ENCODE results near the gene IMP4.

Gene IMP4

DNA sequence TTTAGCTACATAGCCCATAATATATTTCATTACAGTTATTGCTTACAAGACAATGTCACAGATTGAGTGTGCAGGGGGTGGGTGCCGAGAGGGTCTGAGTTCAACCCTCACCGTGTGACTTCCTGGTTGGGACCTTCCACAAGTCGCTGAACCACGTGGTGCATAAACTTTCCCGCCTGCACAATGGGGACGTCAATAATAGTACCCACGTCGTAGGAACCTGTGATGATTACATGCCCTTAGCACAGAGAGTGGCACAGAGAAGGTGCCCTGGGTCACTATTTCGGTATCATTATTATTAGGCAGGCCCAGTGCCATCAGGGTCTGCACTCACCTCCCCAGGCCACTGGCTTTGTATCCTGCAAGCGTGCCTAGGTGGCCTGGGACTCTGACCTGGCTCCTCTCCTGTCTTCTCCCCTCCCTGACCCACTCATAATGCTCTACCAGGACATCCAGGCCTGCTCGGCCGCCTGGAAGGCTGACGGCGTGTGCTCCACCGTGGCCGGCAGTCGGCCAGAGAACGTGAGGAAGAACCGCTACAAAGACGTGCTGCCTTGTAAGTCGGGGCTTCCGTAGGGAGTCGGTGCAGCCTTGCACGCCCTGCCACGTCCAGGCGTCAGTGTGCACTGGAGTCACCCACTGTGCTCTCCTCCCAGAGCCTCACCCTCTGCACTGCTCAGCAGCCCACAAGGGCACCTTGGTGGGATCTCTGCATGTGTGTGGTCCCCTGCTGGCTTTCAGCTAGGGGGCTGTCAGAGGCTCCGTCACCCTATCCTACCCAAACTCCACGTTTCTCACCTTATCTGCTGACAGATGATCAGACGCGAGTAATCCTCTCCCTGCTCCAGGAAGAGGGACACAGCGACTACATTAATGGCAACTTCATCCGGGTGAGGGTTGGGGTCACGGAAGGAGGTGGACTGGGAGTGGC lies 16.0 kb downstream of the IMP4 start:
- no peak for DNase-seq

DNA sequence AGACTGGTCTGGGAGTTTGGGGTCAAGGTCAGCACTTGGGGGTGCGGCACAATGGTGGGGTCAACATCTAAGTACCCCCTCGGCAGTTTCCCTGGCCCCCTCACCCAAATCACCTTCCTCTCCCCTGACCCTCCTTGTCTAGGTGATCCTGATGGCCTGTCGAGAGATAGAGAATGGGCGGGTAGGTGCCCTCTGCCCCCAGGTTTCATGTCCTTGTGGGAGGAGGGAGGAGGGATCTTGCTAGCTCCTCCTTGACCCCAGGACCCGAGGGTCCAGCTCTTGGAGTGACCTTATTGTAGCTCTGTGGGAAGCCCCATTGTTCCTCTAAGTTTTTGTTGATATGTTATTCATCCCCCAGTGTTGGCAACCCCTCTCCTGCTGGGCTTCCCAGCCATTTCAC lies 16.8 kb downstream of the IMP4 start:
- DNase-seq, result no peak

DNA sequence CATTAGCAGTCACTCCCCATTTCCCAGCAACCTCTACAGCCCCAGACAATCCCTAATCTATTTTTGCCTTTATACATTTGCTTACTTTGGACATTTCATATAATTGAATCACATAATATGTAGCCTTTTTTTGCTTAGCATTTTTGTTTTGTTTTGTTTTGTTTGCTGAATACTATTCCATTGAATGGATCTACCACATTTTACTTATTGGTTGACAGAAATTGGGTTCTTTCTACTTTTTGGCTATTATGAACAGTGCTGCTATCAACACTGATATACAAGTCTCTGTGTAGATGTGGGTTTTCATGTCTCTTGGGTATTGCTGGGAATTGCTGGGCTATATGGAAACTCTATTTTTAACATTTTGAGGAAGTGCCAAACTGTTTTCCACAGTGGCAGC lies 20.8 kb downstream of the IMP4 start:
- no peak for DNase-seq

GRCh38 chr2:130365075-130365474 lies 22.4 kb downstream of the IMP4 start:
- no peak for DNase-seq

- DNase-seq, result no peak
These were observed 23.3 kb downstream of the IMP4 start for GRCh38 chr2:130365963-130366362.

GRCh38 chr2:130366720-130367119 lies 24.0 kb downstream of the IMP4 start:
- DNase-seq, result no peak

DNA sequence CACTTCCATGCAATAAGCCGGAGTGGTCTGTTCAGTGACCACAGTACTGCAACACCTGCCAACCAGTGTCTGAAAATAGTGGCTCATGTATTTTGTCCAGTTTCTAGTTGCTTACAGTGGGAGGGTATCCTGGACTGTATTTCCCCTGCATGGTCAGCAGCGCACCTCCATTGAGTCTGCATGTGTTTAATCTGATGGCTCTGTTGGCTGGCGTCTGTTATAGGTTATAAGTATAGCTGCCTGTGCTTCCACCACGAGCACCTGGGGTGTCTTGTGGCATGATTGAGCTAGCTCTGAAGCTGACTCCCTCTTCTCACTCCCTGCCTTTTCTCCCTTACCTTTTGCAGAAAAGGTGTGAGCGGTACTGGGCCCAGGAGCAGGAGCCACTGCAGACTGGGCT lies 26.1 kb downstream of the IMP4 start:
- no peak for DNase-seq

GRCh38 chr2:130369311-130369964 lies 26.7 kb downstream of the IMP4 start:
- no peak for DNase-seq

DNA sequence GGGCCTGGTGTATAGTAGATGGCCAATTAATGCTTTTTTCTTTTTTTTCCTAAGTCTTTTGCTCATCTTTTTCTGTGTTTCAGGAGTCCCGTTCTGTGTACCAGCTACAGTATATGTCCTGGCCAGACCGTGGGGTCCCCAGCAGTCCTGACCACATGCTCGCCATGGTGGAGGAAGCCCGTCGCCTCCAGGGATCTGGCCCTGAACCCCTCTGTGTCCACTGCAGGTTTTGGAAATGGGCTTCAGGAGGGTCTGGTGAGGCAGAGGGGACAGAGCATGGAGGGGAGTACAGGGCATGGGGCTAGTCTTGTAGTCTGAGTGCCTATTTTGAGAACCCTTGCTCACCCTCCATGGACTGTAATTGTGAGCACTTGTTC lies 27.3 kb downstream of the IMP4 start:
- no peak for DNase-seq

- DNase-seq, result peak; percentile 46
These were observed 27.8 kb downstream of the IMP4 start for GRCh38 chr2:130370490-130370889.

GRCh38 chr2:130371723-130372054 lies 29.0 kb downstream of the IMP4 start:
- no peak for DNase-seq

- peak; percentile 69 for DNase-seq
These were observed 29.5 kb downstream of the IMP4 start for GRCh38 chr2:130372055-130372832.

DNA sequence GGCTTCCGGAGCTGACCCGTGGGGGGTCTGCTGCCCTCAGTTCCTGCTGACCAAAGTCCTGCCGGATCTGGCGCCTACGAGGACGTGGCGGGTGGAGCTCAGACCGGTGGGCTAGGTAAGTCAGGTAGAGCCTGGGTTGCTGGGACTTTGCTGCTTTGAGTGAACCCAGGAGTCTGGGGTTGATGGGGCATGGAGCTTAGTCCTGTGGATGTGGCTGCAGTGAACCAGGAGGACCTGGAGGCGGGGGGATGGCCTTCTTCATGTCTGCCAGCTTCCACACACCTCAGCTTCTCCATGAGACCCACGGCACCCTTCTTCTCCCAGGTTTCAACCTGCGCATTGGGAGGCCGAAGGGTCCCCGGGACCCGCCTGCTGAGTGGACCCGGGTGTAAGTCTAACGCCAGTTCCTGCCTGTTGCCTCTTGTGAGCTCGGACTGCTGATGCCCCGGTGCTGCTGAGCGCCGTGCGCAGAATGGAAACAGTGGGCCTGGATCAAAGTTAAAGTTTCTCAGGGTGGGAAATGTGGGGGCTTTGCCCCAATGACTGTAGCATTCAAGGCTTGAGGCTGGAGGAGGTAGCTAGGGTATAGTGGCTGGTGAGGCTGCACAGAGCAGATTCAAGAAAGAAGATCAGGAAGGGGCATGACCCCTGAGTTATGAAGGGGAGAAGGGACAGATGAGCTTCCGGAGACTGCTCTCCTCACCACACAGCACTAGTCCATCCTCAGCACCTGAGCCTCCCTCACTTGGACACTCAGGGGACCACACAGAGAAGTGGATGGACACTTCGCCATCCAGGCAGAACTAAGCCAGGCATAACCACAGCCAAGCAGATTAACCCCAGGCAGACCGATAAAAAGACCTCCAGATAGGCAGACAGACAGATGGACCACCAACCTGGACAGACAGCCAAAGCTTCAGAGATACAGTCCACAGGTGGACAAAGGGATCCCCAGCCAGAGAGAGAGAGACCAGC lies 30.4 kb downstream of the IMP4 start:
- DNase-seq, result no peak

GRCh38 chr2:130373808-130374365 lies 31.2 kb downstream of the IMP4 start:
- DNase-seq, result no peak

DNA sequence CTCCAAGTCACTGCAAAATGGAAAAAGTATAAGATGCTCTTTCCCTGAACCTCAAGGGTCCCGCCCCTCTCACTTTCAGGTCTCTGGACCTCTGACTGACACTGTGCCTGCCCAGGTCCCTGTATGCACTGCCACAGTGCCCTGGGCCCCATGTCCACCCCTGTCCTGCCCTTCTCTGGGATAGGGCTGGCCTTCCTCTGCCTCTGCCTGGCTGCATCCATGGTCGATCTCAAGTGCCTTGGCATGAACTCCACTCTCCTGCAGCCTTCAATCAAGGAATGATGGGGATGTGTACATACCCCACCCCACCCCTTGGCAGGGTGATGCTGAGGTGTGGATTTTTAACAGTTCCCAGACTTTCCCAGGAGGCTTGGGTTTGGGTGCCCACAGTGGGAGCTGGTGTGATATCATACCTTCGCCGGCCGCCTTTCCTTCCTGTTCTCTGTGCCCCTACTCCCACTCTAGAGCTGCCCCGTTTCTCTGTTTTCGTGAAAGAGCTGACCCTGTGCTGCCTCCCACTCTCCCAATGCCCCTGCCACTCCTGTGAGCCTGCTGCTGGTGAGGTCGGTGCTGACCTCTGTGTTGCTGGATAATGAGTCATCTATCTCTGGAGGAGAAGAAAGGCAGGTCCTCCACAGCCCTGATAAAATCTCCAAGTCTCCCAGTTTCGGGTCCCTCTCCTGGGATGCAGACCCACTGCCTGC lies 32.0 kb downstream of the IMP4 start:
- DNase-seq, result no peak

DNA sequence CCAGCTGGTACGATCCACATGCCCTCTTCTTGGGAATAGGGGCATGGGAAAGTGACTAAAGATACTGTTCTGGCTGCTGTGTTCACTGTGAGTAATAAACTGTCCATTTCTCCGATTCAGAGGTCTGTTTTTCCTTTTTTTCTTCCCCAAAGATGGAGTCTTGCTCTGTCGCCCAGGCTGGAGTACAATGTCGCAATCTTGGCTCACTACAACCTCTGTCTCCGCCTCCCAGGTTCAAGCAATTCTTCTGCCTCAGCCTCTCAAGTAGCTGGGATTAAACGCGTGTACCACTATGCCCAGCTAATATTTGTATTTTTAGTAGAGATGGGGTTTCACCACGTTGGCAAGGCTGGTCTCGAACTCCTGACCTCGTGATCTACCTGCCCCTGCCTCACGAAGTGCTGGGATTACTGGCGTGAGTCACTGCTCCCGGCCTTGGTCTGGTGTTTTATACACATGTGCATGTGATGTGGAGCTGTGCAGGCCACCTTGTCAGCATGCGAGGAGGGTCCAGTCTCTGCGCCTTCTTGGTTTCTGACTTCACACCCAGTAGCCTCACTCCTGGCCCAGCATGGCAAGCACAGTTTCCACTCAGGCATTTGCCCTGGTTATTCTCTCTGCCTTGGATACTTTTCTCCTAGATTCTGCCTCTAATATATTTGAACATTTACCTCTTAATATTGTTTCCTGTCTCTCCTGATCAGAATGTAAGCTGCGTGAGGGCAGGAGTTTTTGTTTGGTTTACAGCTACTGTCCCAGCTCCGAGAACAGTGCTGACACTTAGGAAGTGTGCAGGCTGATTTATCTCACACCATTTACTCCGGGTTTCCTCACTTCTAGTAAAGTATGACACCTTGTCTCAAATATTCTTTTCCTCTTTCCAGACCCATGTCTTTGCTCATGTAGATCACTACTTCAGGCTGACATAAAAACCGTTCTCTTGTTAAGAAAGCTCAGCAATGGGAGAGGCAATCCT lies 32.9 kb downstream of the IMP4 start:
- no peak for DNase-seq

DNA sequence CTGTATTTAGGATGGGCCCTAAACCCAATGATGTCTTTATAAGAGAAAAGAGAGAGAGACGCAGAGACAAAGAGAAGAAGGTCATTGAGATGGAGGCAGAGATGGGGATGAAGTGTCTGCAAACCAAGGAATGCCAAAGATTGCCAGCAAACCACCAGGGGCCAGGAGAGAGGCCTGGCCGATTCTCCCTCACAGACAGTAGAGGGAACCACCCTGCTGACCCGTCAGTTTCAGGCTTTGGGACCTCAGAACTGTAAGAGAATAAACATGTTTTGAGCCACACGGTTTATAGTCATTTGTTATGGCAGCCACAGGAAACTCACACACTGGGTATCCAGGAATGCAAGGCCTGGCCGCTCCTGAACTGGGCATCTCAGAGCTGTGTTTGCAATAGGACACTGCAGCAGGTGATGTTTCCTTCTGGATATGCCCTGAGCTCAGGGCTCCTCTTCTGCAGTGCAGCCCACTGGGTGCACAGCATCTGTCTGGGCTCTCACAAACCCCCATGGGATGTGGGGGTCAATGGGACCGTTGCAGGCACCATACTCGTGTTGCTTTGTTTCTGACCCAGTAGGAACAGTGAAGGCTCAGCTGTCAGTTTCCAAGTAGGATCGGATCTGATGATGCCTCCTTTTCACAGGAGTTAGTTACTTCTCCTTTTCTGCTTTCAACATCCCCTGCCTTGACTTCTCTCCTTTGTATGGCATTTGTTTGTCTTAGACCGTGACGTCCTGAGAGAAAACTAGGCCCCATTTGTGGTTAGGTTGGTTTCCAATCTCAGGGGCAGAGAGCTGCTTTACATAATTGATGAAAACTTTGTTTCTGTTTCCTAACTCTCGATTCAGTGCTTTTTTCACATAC lies 34.0 kb downstream of the IMP4 start:
- DNase-seq, result no peak

DNA sequence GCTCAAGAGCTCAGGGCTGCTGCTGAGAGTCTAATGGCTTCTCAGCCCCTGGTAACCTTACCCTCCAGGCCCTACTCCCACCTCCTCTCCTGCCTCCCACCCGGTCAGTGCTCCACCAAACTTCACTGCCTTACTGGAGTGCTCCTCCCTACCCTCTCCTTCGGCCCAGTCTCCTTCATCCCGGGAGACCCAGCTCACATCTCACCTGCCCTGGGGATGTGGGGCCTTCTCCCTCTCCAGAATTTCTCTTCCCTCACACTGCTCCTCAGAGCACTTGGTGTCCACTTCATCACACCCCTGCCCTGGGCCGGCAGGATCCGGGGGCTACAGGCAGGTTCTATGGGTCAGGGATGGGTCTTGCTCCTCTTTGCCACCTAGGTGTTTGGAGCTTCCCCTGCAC lies 34.8 kb downstream of the IMP4 start:
- no peak for DNase-seq

DNA sequence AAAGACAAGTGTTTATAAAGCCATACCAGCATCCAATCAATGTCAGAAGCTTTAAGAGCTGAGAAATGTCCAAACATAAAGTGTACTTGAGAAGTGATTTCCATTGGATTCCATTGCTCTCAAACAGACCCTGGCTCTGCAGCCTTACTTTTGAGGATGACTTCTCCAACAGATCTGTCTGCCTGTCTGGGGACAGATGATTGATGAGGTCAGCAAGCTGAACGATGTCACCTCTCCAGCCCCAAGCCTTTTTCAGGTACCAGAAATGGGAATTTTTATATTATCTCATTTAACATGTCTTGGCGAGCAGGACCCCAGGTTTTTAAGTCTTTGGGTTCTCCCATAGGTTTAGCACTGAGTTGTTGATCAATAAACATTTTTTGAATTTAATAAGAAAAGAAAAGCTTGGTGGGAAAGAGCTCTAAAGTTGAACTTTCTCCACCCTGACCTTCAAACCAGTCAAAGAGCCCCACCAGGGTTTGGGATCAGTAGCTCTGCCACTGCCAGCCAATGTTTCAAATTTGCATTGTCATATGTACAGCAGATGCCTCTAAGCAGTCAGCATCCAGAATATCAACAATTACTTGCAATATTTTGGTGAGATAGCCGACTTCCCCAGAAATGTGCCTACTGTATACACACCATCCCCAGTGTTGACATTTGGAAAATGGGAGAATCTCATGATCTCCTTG lies 35.7 kb downstream of the IMP4 start:
- DNase-seq, result no peak
